ENCODE results near the gene KLHL9.

DNA sequence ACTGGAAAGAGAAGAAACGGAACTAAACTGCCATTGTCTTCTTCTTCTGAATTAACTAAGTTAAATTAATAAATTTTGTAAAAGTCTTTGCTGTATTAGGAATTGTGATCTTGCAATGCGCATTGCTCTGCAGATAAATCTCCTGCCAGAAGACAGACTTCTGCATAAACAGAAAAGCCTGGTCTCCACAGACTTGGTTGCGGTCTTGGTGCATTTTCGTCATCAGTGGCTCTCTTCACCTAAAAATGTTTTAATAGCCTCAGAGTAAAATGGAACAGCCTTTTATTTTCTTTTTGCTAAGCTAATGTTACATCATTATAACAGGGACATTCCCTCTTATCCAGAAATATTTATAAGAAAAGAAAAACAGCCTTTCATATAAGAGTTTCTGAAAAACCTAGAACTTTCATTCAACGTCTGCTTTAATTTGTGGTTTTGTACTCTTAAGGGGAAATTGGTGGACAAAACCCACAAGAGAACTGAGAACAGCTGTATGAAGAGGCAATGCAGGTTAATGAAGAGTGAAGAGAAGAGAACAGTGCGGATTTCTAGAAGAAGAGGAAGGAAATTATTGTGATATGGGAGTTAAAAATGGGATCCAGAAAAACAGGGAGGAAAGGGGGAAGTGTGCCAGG is 40.2 kb downstream of the KLHL9 start:
- no peak for TF ChIP-seq SP4 (CRISPR knock-in tag; IDR thresholded peaks at IDR 0.05)
- no peak for TF ChIP-seq MTF2 (CRISPR knock-in tag; IDR thresholded peaks at IDR 0.05; ENCODE audit: borderline replicate concordance)
- TF ChIP-seq, protein P1, sequence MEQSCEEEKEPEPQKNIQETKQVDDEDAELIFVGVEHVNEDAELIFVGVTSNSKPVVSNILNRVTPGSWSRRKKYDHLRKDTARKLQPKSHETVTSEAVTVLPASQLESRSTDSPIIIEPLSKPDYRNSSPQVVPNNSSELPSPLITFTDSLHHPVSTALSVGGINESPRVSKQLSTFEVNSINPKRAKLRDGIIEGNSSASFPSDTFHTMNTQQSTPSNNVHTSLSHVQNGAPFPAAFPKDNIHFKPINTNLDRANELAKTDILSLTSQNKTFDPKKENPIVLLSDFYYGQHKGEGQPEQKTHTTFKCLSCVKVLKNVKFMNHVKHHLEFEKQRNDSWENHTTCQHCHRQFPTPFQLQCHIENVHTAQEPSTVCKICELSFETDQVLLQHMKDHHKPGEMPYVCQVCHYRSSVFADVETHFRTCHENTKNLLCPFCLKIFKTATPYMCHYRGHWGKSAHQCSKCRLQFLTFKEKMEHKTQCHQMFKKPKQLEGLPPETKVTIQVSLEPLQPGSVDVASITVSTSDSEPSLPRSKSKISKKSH (CRISPR knock-in tag; IDR thresholded peaks at IDR 0.05; ENCODE audit: borderline replicate concordance): no peak
- TF ChIP-seq, protein P2, sequence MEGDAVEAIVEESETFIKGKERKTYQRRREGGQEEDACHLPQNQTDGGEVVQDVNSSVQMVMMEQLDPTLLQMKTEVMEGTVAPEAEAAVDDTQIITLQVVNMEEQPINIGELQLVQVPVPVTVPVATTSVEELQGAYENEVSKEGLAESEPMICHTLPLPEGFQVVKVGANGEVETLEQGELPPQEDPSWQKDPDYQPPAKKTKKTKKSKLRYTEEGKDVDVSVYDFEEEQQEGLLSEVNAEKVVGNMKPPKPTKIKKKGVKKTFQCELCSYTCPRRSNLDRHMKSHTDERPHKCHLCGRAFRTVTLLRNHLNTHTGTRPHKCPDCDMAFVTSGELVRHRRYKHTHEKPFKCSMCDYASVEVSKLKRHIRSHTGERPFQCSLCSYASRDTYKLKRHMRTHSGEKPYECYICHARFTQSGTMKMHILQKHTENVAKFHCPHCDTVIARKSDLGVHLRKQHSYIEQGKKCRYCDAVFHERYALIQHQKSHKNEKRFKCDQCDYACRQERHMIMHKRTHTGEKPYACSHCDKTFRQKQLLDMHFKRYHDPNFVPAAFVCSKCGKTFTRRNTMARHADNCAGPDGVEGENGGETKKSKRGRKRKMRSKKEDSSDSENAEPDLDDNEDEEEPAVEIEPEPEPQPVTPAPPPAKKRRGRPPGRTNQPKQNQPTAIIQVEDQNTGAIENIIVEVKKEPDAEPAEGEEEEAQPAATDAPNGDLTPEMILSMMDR (CRISPR knock-in tag; IDR thresholded peaks at IDR 0.05): no peak
- TF ChIP-seq, protein P3, sequence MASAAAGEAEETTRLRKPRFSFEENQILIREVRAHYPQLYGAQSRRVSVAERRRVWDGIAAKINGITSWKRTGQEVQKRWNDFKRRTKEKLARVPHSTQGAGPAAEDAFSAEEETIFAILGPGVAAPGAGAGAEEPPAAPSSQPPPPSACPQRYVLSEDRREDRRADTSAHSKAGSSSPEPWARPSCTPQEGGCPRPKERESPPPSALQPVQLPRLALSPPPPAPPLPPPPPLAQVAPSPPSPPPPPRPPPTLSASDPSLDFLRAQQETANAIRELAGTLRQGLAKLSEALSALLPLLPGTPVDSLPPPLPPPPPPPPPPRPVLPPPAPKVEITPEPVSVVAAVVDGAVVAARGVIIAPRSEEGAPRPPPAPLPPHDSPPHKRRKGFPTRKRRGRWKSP (CRISPR knock-in tag; IDR thresholded peaks at IDR 0.05): no peak
- TF ChIP-seq RAD51 (IDR thresholded peaks at IDR 0.05; ENCODE audit: borderline replicate concordance): no peak

Data from HepG2 (cell line).